CD4-positive, alpha-beta T cell (primary cell): ENCODE measurements around the gene DMBX1. TPM values are rescaled to one million over a fixed set of nuclear protein-coding genes. Genes with fewer than 3 reads are reported as not detected.

ENCODE experiments used
- ATAC-seq: fragments of 200-7000 bp; cut with Tn5 transposase; one replicate; pipeline ENCODE4 v1.10.0; 2022; ENCODE audit warnings: mild to moderate bottlenecking; ENCODE audit not compliant: poor library complexity
- CTCF ChIA-PET: fragments of 350-600 bp; sonication (Branson Sonifier 250); formaldehyde crosslinking; loops from one replicate; lab custom pipeline; 2021; ENCODE audit warnings: antibody characterized with exemption, inconsistent platforms; lab: Charles Lee
- POLR2A ChIA-PET: fragments of 350-600 bp; sonication (Branson Sonifier 250); formaldehyde crosslinking; loops from one replicate; lab custom pipeline; 2021; ENCODE audit warnings: antibody characterized with exemption, inconsistent platforms; lab: Charles Lee
- DNase-seq, 14 experiments: peaks; one replicate each; pipeline ENCODE4 v3.0.0-alpha.2; 2013 to 2020; ENCODE audit warnings: mixed read lengths in 2 of 14
- H3K27ac ChIP-seq, 2 donors: one replicate each; pipeline versions ENCODE4 v1.5.1 to v1.7.0; 2013; ENCODE audit warnings: low read length in 2 of 2, low read depth in 1 of 2, mild to moderate bottlenecking in 1 of 2
- H3K27me3 ChIP-seq, 2 experiments: 1 replicate in 1 of 2; 2 replicates in 1 of 2; pipeline versions ENCODE4 v1.6.1 to v1.7.0; 2013; ENCODE audit warnings: low read length in 2 of 2, control low read depth in 1 of 2, mild to moderate bottlenecking in 1 of 2, moderate library complexity in 1 of 2; ENCODE audit not compliant: insufficient read depth in 2 of 2, control insufficient read depth in 1 of 2
- H3K36me3 ChIP-seq: one replicate; pipeline ENCODE4 v1.6.1; 2013; ENCODE audit warnings: low read length, control low read depth; ENCODE audit not compliant: insufficient read depth
- H3K4me1 ChIP-seq: one replicate; pipeline ENCODE4 v1.6.1; 2013; ENCODE audit warnings: low read length, control low read depth; ENCODE audit not compliant: insufficient read depth
- H3K4me3 ChIP-seq: one replicate; pipeline ENCODE4 v1.5.1; 2013; ENCODE audit warnings: mild to moderate bottlenecking, low read length, moderate library complexity
- H3K9me3 ChIP-seq, 2 experiments: 1 replicate in 1 of 2; 2 replicates in 1 of 2; pipeline versions ENCODE4 v1.6.1 to v1.7.0; 2013; ENCODE audit warnings: low read length in 2 of 2, mild to moderate bottlenecking in 2 of 2, control low read depth in 1 of 2, moderate library complexity in 1 of 2; ENCODE audit not compliant: control insufficient read depth in 1 of 2, insufficient read depth in 1 of 2
- H3K27ac Mint-ChIP-seq: one replicate; pipeline ENCODE4 v1.8.0; 2020; ENCODE audit warnings: mixed read lengths
- H3K27me3 Mint-ChIP-seq: one replicate; pipeline ENCODE4 v1.8.0; 2021; ENCODE audit warnings: mixed read lengths
- H3K36me3 Mint-ChIP-seq: one replicate; pipeline ENCODE4 v1.8.0; 2021; ENCODE audit warnings: low read depth, mixed read lengths
- H3K4me1 Mint-ChIP-seq: one replicate; pipeline ENCODE4 v1.8.0; 2021; ENCODE audit warnings: low read depth, mixed read lengths
- H3K4me3 Mint-ChIP-seq: one replicate; pipeline ENCODE4 v1.8.0; 2020; ENCODE audit warnings: mild to moderate bottlenecking, mixed read lengths
- H3K9me3 Mint-ChIP-seq: one replicate; pipeline ENCODE4 v1.8.0; 2020; ENCODE audit warnings: mixed read lengths
- CTCF ChIP-seq: fragments of 200-600 bp; IDR thresholded peaks from one replicate; pipeline ENCODE4 v1.8.0; 2022; ENCODE audit warnings: antibody characterized with exemption, mild to moderate bottlenecking
- intact Hi-C, 2 experiments: fragments of 100-400 bp; cut with DNase I in 1 of 2; cut with micrococcal nuclease in 1 of 2; formaldehyde crosslinking; loops; one replicate each; pipeline versions ENCODE4 v1.15.1 to v1.9.0; 2023 to 2025; cut with DNase I, micrococcal nuclease
- total RNA-seq, 174 experiments: library from RNA in 2 of 174; stranded (reverse) in 2 of 174; gene quantifications; one replicate each; pipeline ENCODE4 v1.2.3 and lab custom pipeline; 2021 to 2026

Gene DMBX1
- total RNA-seq, 2 experiments from 2014 or later: not detected

- Mint-ChIP-seq H3K27ac (no peak overlapping the region), H3K9me3 (no peaks in the 10 kb centered on the region), H3K4me1 (no peaks in the 10 kb centered on the region), H3K4me3 (no peak overlapping the region), H3K27me3 (peaks cover 41% of the 10 kb centered on the region), H3K36me3 (no peaks in the 10 kb centered on the region)
- no peak overlapping the region for H3K4me3 ChIP-seq
- no peaks in the 10 kb centered on the region for H3K9me3 ChIP-seq
- TF ChIP-seq CTCF: no peak
- ATAC-seq (no peak), DNase-seq (no peak)
- peaks cover 0 to 24% of the 10 kb centered on the region in 2 experiments for H3K27me3 ChIP-seq
- peaks cover 7% of the 10 kb centered on the region for H3K4me1 ChIP-seq
- no peak overlapping the region for H3K27ac ChIP-seq
- ChIA-PET POLR2A (interaction anchor here (0.6 kb wide), 1 partner anchor 16 kb away, joined by 3 read pairs; no protein-coding TSS in a partner anchor), CTCF (no interaction called here)
- intact Hi-C loops: no loop called here
- no peaks in the 10 kb centered on the region for H3K36me3 ChIP-seq
Observed at GRCh38 chr1:46519209-46519608, 29.6 kb downstream of the DMBX1 start.

DNA sequence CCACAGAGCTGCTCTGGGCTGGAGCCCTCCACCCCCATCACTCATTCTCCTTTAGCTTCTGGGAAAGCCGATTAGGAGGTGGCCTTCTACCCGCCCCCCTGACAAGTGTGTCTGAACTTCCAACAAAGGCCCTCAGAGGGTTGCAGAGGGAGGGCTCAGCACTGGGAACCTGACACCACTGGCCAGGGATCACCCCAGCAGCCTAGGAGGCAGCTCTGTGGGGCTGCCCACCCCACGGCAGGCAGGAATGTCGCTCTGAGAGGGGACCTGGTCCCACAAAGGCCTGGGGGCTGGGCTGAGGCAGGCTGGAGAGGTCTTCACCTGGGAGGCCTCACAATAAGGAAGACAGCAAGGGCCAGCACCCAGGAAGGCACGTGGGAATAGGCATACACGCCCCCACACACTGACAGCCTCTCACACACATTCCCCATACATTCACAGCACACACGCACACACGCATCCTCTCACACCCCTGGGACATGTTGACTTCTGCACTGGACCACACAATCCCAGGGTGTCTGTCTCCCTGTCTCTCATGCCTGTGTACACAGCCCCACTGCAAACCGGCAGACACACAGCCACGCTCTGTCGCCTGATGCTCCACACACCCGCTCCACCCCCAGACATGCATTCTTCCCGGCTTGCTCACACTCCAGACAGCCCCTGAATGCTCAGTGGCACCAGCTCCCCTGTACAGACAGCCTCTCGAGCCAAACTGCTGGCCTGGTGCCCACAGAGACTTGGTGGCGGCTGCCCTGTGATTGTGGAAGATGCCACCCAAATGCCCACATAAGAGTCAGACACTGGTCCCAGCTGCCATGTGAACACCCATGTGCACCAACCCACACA, 30.7 kb downstream of the DMBX1 start:
- Mint-ChIP-seq H3K4me1 (no peaks in the 10 kb centered on the region), H3K27ac (no peak overlapping the region), H3K9me3 (no peaks in the 10 kb centered on the region), H3K36me3 (no peaks in the 10 kb centered on the region), H3K4me3 (no peak overlapping the region), H3K27me3 (peaks cover 43% of the 10 kb centered on the region)
- Histone ChIP-seq H3K4me3 (no peak overlapping the region), H3K27me3 (peaks cover 0 to 16% of the 10 kb centered on the region in 2 experiments), H3K9me3 (no peaks in the 10 kb centered on the region), H3K27ac (no peak overlapping the region), H3K4me1 (peaks cover 7% of the 10 kb centered on the region), H3K36me3 (no peaks in the 10 kb centered on the region)
- ChIA-PET CTCF (no interaction called here), POLR2A (interaction anchor here (0.6 kb wide), 1 partner anchor 17 kb away, joined by 3 read pairs; no protein-coding TSS in a partner anchor)
- no peak for TF ChIP-seq CTCF
- DNase-seq (no peak), ATAC-seq (no peak)
- intact Hi-C loops: no loop called here

- CTCF ChIA-PET: interaction anchor here (1.2 kb wide), 1 partner anchor 74 kb away, joined by 3 read pairs; no protein-coding TSS in a partner anchor
- no peaks in the 10 kb centered on the region for H3K9me3 Mint-ChIP-seq
Observed at GRCh38 chr1:46521414-46521813, 31.8 kb downstream of the DMBX1 start.

More at GRCh38 chr1:46521414-46521813, 31.8 kb downstream of the DMBX1 start:
- no peak overlapping the region for H3K4me3 Mint-ChIP-seq
- no peaks in the 10 kb centered on the region for H3K4me1 Mint-ChIP-seq
- ATAC-seq (no peak), DNase-seq (no peak)
- intact Hi-C loops: no loop called here
- Histone ChIP-seq H3K9me3 (no peaks in the 10 kb centered on the region), H3K4me3 (no peak overlapping the region), H3K27me3 (peaks cover 0 to 13% of the 10 kb centered on the region in 2 experiments), H3K36me3 (no peaks in the 10 kb centered on the region), H3K4me1 (peaks cover 7% of the 10 kb centered on the region), H3K27ac (no peak overlapping the region)
- no peaks in the 10 kb centered on the region for H3K36me3 Mint-ChIP-seq
- POLR2A ChIA-PET: no interaction called here
- no peak overlapping the region for H3K27ac Mint-ChIP-seq
- peaks cover 48% of the 10 kb centered on the region for H3K27me3 Mint-ChIP-seq
- no peak for TF ChIP-seq CTCF
